KOPT-K1 (cell line): ENCODE measurements around the gene COPG1.
A peak's percentile ranks its signal among the peaks of the same experiment; 100 is the strongest.
"Not testable (repeated sequence)": the region's sequence is repeated elsewhere in the genome, so short reads cannot be mapped to it uniquely, and the experiment has no call there.

ENCODE experiments used
- H3K27ac ChIP-seq: fragments of 200-600 bp; sonication (generic); 2 replicates; pipeline ENCODE4 v1.5.1; 2016; ENCODE audit warnings: antibody characterized with exemption, mild to moderate bottlenecking, low read depth, low read length; ENCODE audit not compliant: poor library complexity, severe bottlenecking
- H3K36me3 ChIP-seq: fragments of 200-600 bp; sonication (generic); 2 replicates; pipeline ENCODE4 v1.5.1; 2017; ENCODE audit warnings: antibody characterized with exemption, mild to moderate bottlenecking, low read length, moderate library complexity; ENCODE audit not compliant: insufficient read depth
- H3K9me3 ChIP-seq: fragments of 200-600 bp; sonication (generic); 2 replicates; pipeline ENCODE4 v1.5.1; 2017; ENCODE audit warnings: antibody characterized with exemption, low read length, mild to moderate bottlenecking; ENCODE audit not compliant: insufficient read depth, poor library complexity, severe bottlenecking

Gene COPG1

GRCh38 chr3:129233538-129233937 lies 15.9 kb upstream of the COPG1 start:
- Histone ChIP-seq H3K27ac (no peak overlapping the region), H3K36me3 (no peaks in the 10 kb centered on the region), H3K9me3 (no peaks in the 10 kb centered on the region)

GRCh38 chr3:129234441-129234840 lies 15.0 kb upstream of the COPG1 start:
- Histone ChIP-seq H3K36me3 (no peaks in the 10 kb centered on the region), H3K27ac (no peak overlapping the region), H3K9me3 (no peaks in the 10 kb centered on the region)

GRCh38 chr3:129235344-129235917 lies 14.0 kb upstream of the COPG1 start:
- Histone ChIP-seq H3K36me3 (no peaks in the 10 kb centered on the region), H3K9me3 (no peaks in the 10 kb centered on the region), H3K27ac (no peak overlapping the region)

- H3K27ac ChIP-seq: no peak overlapping the region
- H3K36me3 ChIP-seq: no peaks in the 10 kb centered on the region
These were observed 10.3 kb upstream of the COPG1 start for GRCh38 chr3:129238945-129239705.

GRCh38 chr3:129239991-129240390 lies 9.4 kb upstream of the COPG1 start:
- Histone ChIP-seq H3K27ac (no peak overlapping the region), H3K36me3 (no peaks in the 10 kb centered on the region), H3K9me3 (no peaks in the 10 kb centered on the region)

More at GRCh38 chr3:129238945-129239705, 10.3 kb upstream of the COPG1 start:
- H3K9me3 ChIP-seq: no peaks in the 10 kb centered on the region

GRCh38 chr3:129240436-129240835 lies 9.0 kb upstream of the COPG1 start:
- Histone ChIP-seq H3K36me3 (no peaks in the 10 kb centered on the region), H3K27ac (no peak overlapping the region), H3K9me3 (no peaks in the 10 kb centered on the region)

- H3K36me3 ChIP-seq: no peaks in the 10 kb centered on the region
- no peaks in the 10 kb centered on the region for H3K9me3 ChIP-seq
- no peak overlapping the region for H3K27ac ChIP-seq
These were observed 4.3 kb upstream of the COPG1 start for GRCh38 chr3:129245141-129245540.

- H3K27ac ChIP-seq, H3K36me3 ChIP-seq, H3K9me3 ChIP-seq: not testable (repeated sequence)
These were observed 3.6 kb upstream of the COPG1 start for GRCh38 chr3:129245641-129246306.

- Histone ChIP-seq H3K9me3 (no peaks in the 10 kb centered on the region), H3K27ac (no peak overlapping the region), H3K36me3 (peaks cover 4% of the 10 kb centered on the region; the same call in 1 of the 2 replicates)
These were observed 2.8 kb upstream of the COPG1 start for GRCh38 chr3:129246636-129247035.

- H3K27ac ChIP-seq: peak overlapping the region; percentile 89
- H3K9me3 ChIP-seq: no peaks in the 10 kb centered on the region
- H3K36me3 ChIP-seq: peaks cover 22% of the 10 kb centered on the region
These were observed 973 bp upstream of the COPG1 start for GRCh38 chr3:129248286-129248979.

GRCh38 chr3:129252748-129253147 lies 3.3 kb downstream of the COPG1 start:
- Histone ChIP-seq H3K27ac (no peak overlapping the region), H3K9me3 (no peaks in the 10 kb centered on the region), H3K36me3 (peaks cover 65% of the 10 kb centered on the region)

GRCh38 chr3:129254536-129255230 lies 5.3 kb downstream of the COPG1 start:
- Histone ChIP-seq H3K9me3 (no peaks in the 10 kb centered on the region), H3K27ac (no peak overlapping the region), H3K36me3 (peaks cover 84% of the 10 kb centered on the region)

GRCh38 chr3:129256270-129256669 lies 6.9 kb downstream of the COPG1 start:
- H3K27ac ChIP-seq: no peak overlapping the region
- peaks cover 100% of the 10 kb centered on the region for H3K36me3 ChIP-seq
- no peaks in the 10 kb centered on the region for H3K9me3 ChIP-seq

- H3K9me3 ChIP-seq: no peaks in the 10 kb centered on the region
- no peak overlapping the region for H3K27ac ChIP-seq
- peaks cover 98% of the 10 kb centered on the region for H3K36me3 ChIP-seq
These were observed 8.2 kb downstream of the COPG1 start for GRCh38 chr3:129257609-129258008.
